ENCODE measurements around the gene SULT1A3. TPM values are rescaled to one million over a fixed set of nuclear protein-coding genes. Genes with fewer than 3 reads are reported as not detected.

The SULT1A3 gene
- total RNA-seq, 1 donor from 2014 or later: 19.4 TPM

Other genes starting within 250 kb of the SULT1A3 start
- 167 TPM for gene TMEM219, start 237.2 kb upstream of the SULT1A3 start, total RNA-seq
- gene TAOK2, start 225.4 kb upstream of the SULT1A3 start, total RNA-seq: 67.3 TPM
- gene HIRIP3, start 203.6 kb upstream of the SULT1A3 start, total RNA-seq: 16.3 TPM
- 88.4 TPM for gene INO80E, start 203.0 kb upstream of the SULT1A3 start, total RNA-seq
- 18.8 TPM for gene DOC2A, start 188.2 kb upstream of the SULT1A3 start, total RNA-seq
- gene C16orf92, start 176.1 kb upstream of the SULT1A3 start, total RNA-seq: not detected
- not detected for gene TLCD3B, start 168.0 kb upstream of the SULT1A3 start, total RNA-seq
- 1,422 TPM for gene ALDOA, start 133.5 kb upstream of the SULT1A3 start, total RNA-seq
- gene PPP4C, start 123.3 kb upstream of the SULT1A3 start, total RNA-seq: 95.3 TPM
- 3.7 TPM for gene TBX6, start 107.3 kb upstream of the SULT1A3 start, total RNA-seq
- gene YPEL3, start 103.0 kb upstream of the SULT1A3 start, total RNA-seq: 81.7 TPM
- gene GDPD3, start 85.7 kb upstream of the SULT1A3 start, total RNA-seq: 11.2 TPM
- gene MAPK3, start 76.0 kb upstream of the SULT1A3 start, total RNA-seq: 109 TPM
- gene CORO1A, start 15.7 kb upstream of the SULT1A3 start, total RNA-seq: 58.5 TPM
- gene BOLA2B, start 5.6 kb upstream of the SULT1A3 start, total RNA-seq: 59.4 TPM
- gene SLX1A, start 5.4 kb upstream of the SULT1A3 start, total RNA-seq: 70.4 TPM
- gene NPIPB13, start 49.2 kb downstream of the SULT1A3 start, total RNA-seq: 12.5 TPM
- 71.2 TPM for gene CD2BP2, start 156.1 kb downstream of the SULT1A3 start, total RNA-seq
- 60.6 TPM for gene TBC1D10B, start 171.2 kb downstream of the SULT1A3 start, total RNA-seq
- 1.3 TPM for gene MYL11, start 175.5 kb downstream of the SULT1A3 start, total RNA-seq
- gene SEPTIN1, start 183.3 kb downstream of the SULT1A3 start, total RNA-seq: 11.5 TPM
- 11.8 TPM for gene ZNF48, start 196.2 kb downstream of the SULT1A3 start, total RNA-seq
- 21.9 TPM for gene ZNF771, start 208.4 kb downstream of the SULT1A3 start, total RNA-seq
- 53.3 TPM for gene DCTPP1, start 230.8 kb downstream of the SULT1A3 start, total RNA-seq
- gene SEPHS2, start 246.6 kb downstream of the SULT1A3 start, total RNA-seq: 112 TPM